ENCODE data around the gene EFCAB3.
"Not testable (repeated sequence)": the region's sequence is repeated elsewhere in the genome, so short reads cannot be mapped to it uniquely, and the experiment has no call there.

EFCAB3 gene

GRCh38 chr17:62380253-62380652, at the start of gene EFCAB3:
EFCAB3 (plus strand) TSS chr17:62380553; CDS start chr17:62382980, 2,427 bp downstream.
- no peak for DNase-seq (ENCODE audit: low read depth in 2 of 3, low spot score in 2 of 3)

GRCh38 chr17:62336527-62336926, 43.8 kb upstream of the EFCAB3 start:
- no peak for DNase-seq (ENCODE audit: low read depth in 2 of 3, low spot score in 2 of 3)

- DNase-seq (ENCODE audit: low read depth in 2 of 3, low spot score in 2 of 3): no peak
Measured at GRCh38 chr17:62343764-62344270, 36.5 kb upstream of the EFCAB3 start.

- DNase-seq (ENCODE audit: low read depth in 2 of 3, low spot score in 2 of 3): no peak
Measured at GRCh38 chr17:62351176-62351575, 29.2 kb upstream of the EFCAB3 start.

- DNase-seq (ENCODE audit: low read depth in 2 of 3, low spot score in 2 of 3): no peak
Measured at GRCh38 chr17:62366191-62366590, 14.2 kb upstream of the EFCAB3 start.

GRCh38 chr17:62381561-62381960, 1.2 kb downstream of the EFCAB3 start:
- no peak for DNase-seq (ENCODE audit: low read depth in 2 of 3, low spot score in 2 of 3)

GRCh38 chr17:62388856-62389255, 8.5 kb downstream of the EFCAB3 start:
- no peak for DNase-seq (ENCODE audit: low read depth in 2 of 3, low spot score in 2 of 3)

- no peak for DNase-seq (ENCODE audit: low read depth in 2 of 3, low spot score in 2 of 3)
Measured at GRCh38 chr17:62392908-62393307, 12.6 kb downstream of the EFCAB3 start.

GRCh38 chr17:62398891-62399290, 18.5 kb downstream of the EFCAB3 start:
- DNase-seq (ENCODE audit: low read depth in 2 of 3, low spot score in 2 of 3): no peak

- no peak for DNase-seq (ENCODE audit: low read depth in 2 of 3, low spot score in 2 of 3)
Measured at GRCh38 chr17:62405451-62405850, 25.1 kb downstream of the EFCAB3 start.

- not testable (repeated sequence) for DNase-seq (ENCODE audit: low read depth in 2 of 3, low spot score in 2 of 3)
Measured at GRCh38 chr17:62413090-62413489, 32.7 kb downstream of the EFCAB3 start.

- DNase-seq (ENCODE audit: low read depth in 2 of 3, low spot score in 2 of 3): peak; percentile 72 to 83 (median 76)
Measured at GRCh38 chr17:62423647-62424461, 43.5 kb downstream of the EFCAB3 start, which contains the start of gene METTL2A. METTL2A (plus strand) TSS chr17:62423897; CDS start chr17:62423903, 6 bp downstream.

- not testable (repeated sequence) for DNase-seq (ENCODE audit: low read depth in 2 of 3, low spot score in 2 of 3)
Measured at GRCh38 chr17:62426214-62426613, 45.9 kb downstream of the EFCAB3 start.

GRCh38 chr17:62435251-62435650, 54.9 kb downstream of the EFCAB3 start:
- DNase-seq (ENCODE audit: low read depth in 2 of 3, low spot score in 2 of 3): not testable (repeated sequence)

- not testable (repeated sequence) for DNase-seq (ENCODE audit: low read depth in 2 of 3, low spot score in 2 of 3)
Measured at GRCh38 chr17:62441181-62441580, 60.8 kb downstream of the EFCAB3 start.

GRCh38 chr17:62444063-62444462, 63.7 kb downstream of the EFCAB3 start:
- no peak for DNase-seq (ENCODE audit: low read depth in 2 of 3, low spot score in 2 of 3)

GRCh38 chr17:62445791-62446190, 65.4 kb downstream of the EFCAB3 start:
- DNase-seq (ENCODE audit: low read depth in 2 of 3, low spot score in 2 of 3): not testable (repeated sequence)

GRCh38 chr17:62452195-62452594, 71.8 kb downstream of the EFCAB3 start:
- not testable (repeated sequence) for DNase-seq (ENCODE audit: low read depth in 2 of 3, low spot score in 2 of 3)

GRCh38 chr17:62453041-62453440, 72.7 kb downstream of the EFCAB3 start:
- DNase-seq (ENCODE audit: low read depth in 2 of 3, low spot score in 2 of 3): not testable (repeated sequence)

GRCh38 chr17:62453656-62454055, 73.3 kb downstream of the EFCAB3 start:
- not testable (repeated sequence) for DNase-seq (ENCODE audit: low read depth in 2 of 3, low spot score in 2 of 3)

GRCh38 chr17:62454111-62454510, 73.8 kb downstream of the EFCAB3 start:
- DNase-seq (ENCODE audit: low read depth in 2 of 3, low spot score in 2 of 3): not testable (repeated sequence)

- no peak for DNase-seq (ENCODE audit: low read depth in 2 of 3, low spot score in 2 of 3)
Measured at GRCh38 chr17:62456016-62456415, 75.7 kb downstream of the EFCAB3 start.
